Measurements from ENCODE around the gene STK39. TPM values are rescaled to one million over a fixed set of nuclear protein-coding genes. Genes with fewer than 3 reads are reported as not detected.
A peak's percentile ranks its signal among the peaks of the same experiment; 100 is the strongest.

STK39 gene
- polyA plus RNA-seq, 2 of the 4 experiments (the other 2 are of a cell fraction): 14.2 to 27.2 TPM

DNA sequence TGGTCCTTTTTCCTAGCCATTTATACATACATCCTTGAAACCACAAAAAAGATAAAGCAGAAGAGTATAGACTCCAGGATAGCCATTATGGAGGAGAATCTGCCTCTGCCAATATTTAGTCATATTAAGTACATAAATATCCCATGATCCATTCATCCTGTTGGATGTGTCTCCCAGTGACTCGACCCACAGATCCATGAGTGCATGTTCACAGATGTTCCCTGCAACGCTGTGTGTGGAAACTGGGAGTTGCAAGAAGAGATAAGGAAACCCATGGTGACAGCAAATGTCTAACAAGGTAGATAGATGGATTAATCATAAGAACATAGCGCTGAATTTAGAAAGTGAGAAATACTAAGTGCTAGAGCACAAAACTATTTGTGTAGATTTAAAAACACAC, 34.5 kb downstream of the STK39 start:
- DNase-seq (ENCODE audit: low read depth in 1 of 2, low spot score in 1 of 2) (no peak), ATAC-seq (no peak), FAIRE-seq (no peak)
- POLR2A ChIA-PET: no interaction called here
- CTCF ChIA-PET: no interaction called here
- 63% methylated on average over 3 of the region's 3 CpGs for WGBS (ENCODE audit: missing lambda C conversion rate)
- Histone ChIP-seq H3K4me1 (peaks cover 25% of the 10 kb centered on the region), H3K4me2 (no peak overlapping the region), H3K9me3 (no peaks in the 10 kb centered on the region), H3K4me3 (no peak overlapping the region), H3K27ac (no peak overlapping the region)
- TF ChIP-seq SREBF2 (IDR thresholded peaks at IDR 0.05) (no peak), EP300 (IDR thresholded peaks at IDR 0.05) (no peak), RARB (CRISPR knock-in tag; IDR thresholded peaks at IDR 0.05) (no peak), KDM5A (IDR thresholded peaks at IDR 0.05) (no peak), GATA3 (IDR thresholded peaks at IDR 0.05; ENCODE audit: borderline replicate concordance) (no peak), MAZ (IDR thresholded peaks at IDR 0.05; ENCODE audit: borderline replicate concordance, low read depth, low read length) (no peak), NR3C1 (IDR thresholded peaks at IDR 0.05) (no peak), EHF (CRISPR knock-in tag; IDR thresholded peaks at IDR 0.05) (no peak), RFX5 (IDR thresholded peaks at IDR 0.05) (no peak), ZSCAN20 (CRISPR knock-in tag; IDR thresholded peaks at IDR 0.05) (no peak), ZFP36 (IDR thresholded peaks at IDR 0.05; ENCODE audit: borderline replicate concordance, partially characterized antibody) (no peak), POLR2AphosphoS2 (conservative IDR thresholded peaks at IDR 0.05; ENCODE audit: low read length) (no peak), CEBPB (IDR thresholded peaks at IDR 0.05) (no peak), HDAC2 (IDR thresholded peaks at IDR 0.05) (no peak), POLR2A (IDR thresholded peaks at IDR 0.05; ENCODE audit: low read length) (no peak), HOXB5 (CRISPR knock-in tag; IDR thresholded peaks at IDR 0.05) (no peak)
- TF ChIP-seq, protein P1, sequence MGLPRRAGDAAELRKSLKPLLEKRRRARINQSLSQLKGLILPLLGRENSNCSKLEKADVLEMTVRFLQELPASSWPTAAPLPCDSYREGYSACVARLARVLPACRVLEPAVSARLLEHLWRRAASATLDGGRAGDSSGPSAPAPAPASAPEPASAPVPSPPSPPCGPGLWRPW (IDR thresholded peaks at IDR 0.05): no peak
- TF ChIP-seq, protein P2, sequence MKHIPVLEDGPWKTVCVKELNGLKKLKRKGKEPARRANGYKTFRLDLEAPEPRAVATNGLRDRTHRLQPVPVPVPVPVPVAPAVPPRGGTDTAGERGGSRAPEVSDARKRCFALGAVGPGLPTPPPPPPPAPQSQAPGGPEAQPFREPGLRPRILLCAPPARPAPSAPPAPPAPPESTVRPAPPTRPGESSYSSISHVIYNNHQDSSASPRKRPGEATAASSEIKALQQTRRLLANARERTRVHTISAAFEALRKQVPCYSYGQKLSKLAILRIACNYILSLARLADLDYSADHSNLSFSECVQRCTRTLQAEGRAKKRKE (CRISPR knock-in tag; IDR thresholded peaks at IDR 0.05; ENCODE audit: low read depth): no peak
- TF ChIP-seq, protein P3, sequence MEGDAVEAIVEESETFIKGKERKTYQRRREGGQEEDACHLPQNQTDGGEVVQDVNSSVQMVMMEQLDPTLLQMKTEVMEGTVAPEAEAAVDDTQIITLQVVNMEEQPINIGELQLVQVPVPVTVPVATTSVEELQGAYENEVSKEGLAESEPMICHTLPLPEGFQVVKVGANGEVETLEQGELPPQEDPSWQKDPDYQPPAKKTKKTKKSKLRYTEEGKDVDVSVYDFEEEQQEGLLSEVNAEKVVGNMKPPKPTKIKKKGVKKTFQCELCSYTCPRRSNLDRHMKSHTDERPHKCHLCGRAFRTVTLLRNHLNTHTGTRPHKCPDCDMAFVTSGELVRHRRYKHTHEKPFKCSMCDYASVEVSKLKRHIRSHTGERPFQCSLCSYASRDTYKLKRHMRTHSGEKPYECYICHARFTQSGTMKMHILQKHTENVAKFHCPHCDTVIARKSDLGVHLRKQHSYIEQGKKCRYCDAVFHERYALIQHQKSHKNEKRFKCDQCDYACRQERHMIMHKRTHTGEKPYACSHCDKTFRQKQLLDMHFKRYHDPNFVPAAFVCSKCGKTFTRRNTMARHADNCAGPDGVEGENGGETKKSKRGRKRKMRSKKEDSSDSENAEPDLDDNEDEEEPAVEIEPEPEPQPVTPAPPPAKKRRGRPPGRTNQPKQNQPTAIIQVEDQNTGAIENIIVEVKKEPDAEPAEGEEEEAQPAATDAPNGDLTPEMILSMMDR (IDR thresholded peaks at IDR 0.05): no peak
- TF ChIP-seq, protein P4, sequence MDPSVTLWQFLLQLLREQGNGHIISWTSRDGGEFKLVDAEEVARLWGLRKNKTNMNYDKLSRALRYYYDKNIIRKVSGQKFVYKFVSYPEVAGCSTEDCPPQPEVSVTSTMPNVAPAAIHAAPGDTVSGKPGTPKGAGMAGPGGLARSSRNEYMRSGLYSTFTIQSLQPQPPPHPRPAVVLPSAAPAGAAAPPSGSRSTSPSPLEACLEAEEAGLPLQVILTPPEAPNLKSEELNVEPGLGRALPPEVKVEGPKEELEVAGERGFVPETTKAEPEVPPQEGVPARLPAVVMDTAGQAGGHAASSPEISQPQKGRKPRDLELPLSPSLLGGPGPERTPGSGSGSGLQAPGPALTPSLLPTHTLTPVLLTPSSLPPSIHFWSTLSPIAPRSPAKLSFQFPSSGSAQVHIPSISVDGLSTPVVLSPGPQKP (IDR thresholded peaks at IDR 0.05; ENCODE audit: low read depth, low read length): no peak

DNA sequence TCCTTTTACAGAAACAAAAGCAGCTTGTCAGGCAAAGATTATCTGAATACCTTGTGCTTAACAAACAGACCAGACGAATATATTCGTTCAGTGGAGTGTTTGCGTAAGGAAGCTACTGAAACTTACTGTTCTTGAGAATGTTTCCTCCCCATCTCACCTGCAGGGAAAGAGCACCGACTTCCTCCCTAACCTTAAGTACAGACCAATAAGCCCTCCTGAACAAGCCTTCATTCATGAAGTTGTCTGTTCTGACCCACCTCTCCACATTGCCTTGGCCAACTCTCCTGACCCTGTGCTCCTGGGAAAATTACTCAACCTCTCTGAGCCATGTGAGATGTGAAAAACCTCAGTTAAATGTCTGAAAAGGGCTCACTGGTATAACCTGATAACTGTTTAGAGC, 35.2 kb downstream of the STK39 start:
- CTCF ChIA-PET: no interaction called here
- WGBS (ENCODE audit: missing lambda C conversion rate): 79% methylated on average over 4 of the region's 4 CpGs
- DNase-seq (ENCODE audit: low read depth in 1 of 2, low spot score in 1 of 2) (no peak), FAIRE-seq (no peak), ATAC-seq (no peak)
- TF ChIP-seq, protein P1 (IDR thresholded peaks at IDR 0.05): no peak
- no peak for TF ChIP-seq CHD4 (IDR thresholded peaks at IDR 0.05; ENCODE audit: borderline replicate concordance)
- Histone ChIP-seq H3K4me3 (no peak overlapping the region), H3K9me3 (no peaks in the 10 kb centered on the region), H3K27ac (peak overlapping the region; percentile 43 to 64; a peak in 4 of 6 replicates), H3K4me1 (peaks cover 25% of the 10 kb centered on the region), H3K4me2 (peak overlapping the region; percentile 59)
- POLR2A ChIA-PET: no interaction called here

GRCh38 chr2:168211664-168212163, 35.7 kb downstream of the STK39 start:
- ATAC-seq: peak; percentile 49 to 60; a peak in 5 of 6 replicates
- FAIRE-seq: no peak
- Histone ChIP-seq H3K27ac (peak overlapping the region; percentile 43 to 64), H3K4me1 (peaks cover 25% of the 10 kb centered on the region), H3K4me3 (no peak overlapping the region), H3K4me2 (peak overlapping the region; percentile 59), H3K9me3 (no peaks in the 10 kb centered on the region)
- ChIA-PET POLR2A (no interaction called here), CTCF (no interaction called here)
- 74% methylated on average over 5 of the region's 5 CpGs for WGBS (ENCODE audit: missing lambda C conversion rate)
- DNase-seq (ENCODE audit: low read depth in 1 of 2, low spot score in 1 of 2): no peak
- no peak for TF ChIP-seq EP300 (IDR thresholded peaks at IDR 0.05)
- TF ChIP-seq BHLHE40 (IDR thresholded peaks at IDR 0.05; ENCODE audit: low read depth, low read length): no peak
- TF ChIP-seq EHF (CRISPR knock-in tag; IDR thresholded peaks at IDR 0.05): no peak
- no peak for TF ChIP-seq TFCP2L1 (CRISPR knock-in tag; IDR thresholded peaks at IDR 0.05)
- no peak for TF ChIP-seq FOXS1 (CRISPR knock-in tag; IDR thresholded peaks at IDR 0.05)
- no peak for TF ChIP-seq SREBF2 (IDR thresholded peaks at IDR 0.05)
- TF ChIP-seq MAZ (IDR thresholded peaks at IDR 0.05; ENCODE audit: borderline replicate concordance, low read depth, low read length): no peak
- TF ChIP-seq, protein P5, sequence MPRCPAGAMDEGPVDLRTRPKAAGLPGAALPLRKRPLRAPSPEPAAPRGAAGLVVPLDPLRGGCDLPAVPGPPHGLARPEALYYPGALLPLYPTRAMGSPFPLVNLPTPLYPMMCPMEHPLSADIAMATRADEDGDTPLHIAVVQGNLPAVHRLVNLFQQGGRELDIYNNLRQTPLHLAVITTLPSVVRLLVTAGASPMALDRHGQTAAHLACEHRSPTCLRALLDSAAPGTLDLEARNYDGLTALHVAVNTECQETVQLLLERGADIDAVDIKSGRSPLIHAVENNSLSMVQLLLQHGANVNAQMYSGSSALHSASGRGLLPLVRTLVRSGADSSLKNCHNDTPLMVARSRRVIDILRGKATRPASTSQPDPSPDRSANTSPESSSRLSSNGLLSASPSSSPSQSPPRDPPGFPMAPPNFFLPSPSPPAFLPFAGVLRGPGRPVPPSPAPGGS (IDR thresholded peaks at IDR 0.05): no peak
- no peak for TF ChIP-seq RAD21 (conservative IDR thresholded peaks at IDR 0.05 in 1 of 2, IDR thresholded peaks at IDR 0.05 in 1 of 2)
- TF ChIP-seq HEYL (CRISPR knock-in tag; IDR thresholded peaks at IDR 0.05): no peak
- TF ChIP-seq NR3C1 (IDR thresholded peaks at IDR 0.05): no peak
- TF ChIP-seq CHD4 (IDR thresholded peaks at IDR 0.05; ENCODE audit: borderline replicate concordance): no peak
- no peak for TF ChIP-seq RARB (CRISPR knock-in tag; IDR thresholded peaks at IDR 0.05)
- TF ChIP-seq ZFP36 (IDR thresholded peaks at IDR 0.05; ENCODE audit: borderline replicate concordance, partially characterized antibody): no peak
- TF ChIP-seq, protein P2 (CRISPR knock-in tag; IDR thresholded peaks at IDR 0.05; ENCODE audit: low read depth): no peak
- no peak for TF ChIP-seq MAFK (IDR thresholded peaks at IDR 0.05; ENCODE audit: partially characterized antibody)
- no peak for TF ChIP-seq TP53 (CRISPR knock-in tag; IDR thresholded peaks at IDR 0.05)

Data from A549 (cell line).